Upper lobe of right lung (tissue), 1 donor: ENCODE data around the gene UGDH. TPM values are rescaled to one million over a fixed set of nuclear protein-coding genes. Genes with fewer than 3 reads are reported as not detected.

Source experiments
- ATAC-seq: fragments of 200-7000 bp; cut with Tn5 transposase; one replicate; pipeline ENCODE4 v1.9.1; 2020; ENCODE audit warnings: mild to moderate bottlenecking, moderate library complexity
- DNase-seq: peaks from one replicate; pipeline ENCODE4 v3.0.0-alpha.2; 2020
- H3K27ac ChIP-seq: fragments of 200-600 bp; one replicate; pipeline ENCODE4 v1.8.0; 2022
- H3K27me3 ChIP-seq: fragments of 200-600 bp; one replicate; pipeline ENCODE4 v1.8.0; 2022; ENCODE audit warnings: mild to moderate bottlenecking
- H3K36me3 ChIP-seq: fragments of 200-600 bp; one replicate; pipeline ENCODE4 v1.8.0; 2022
- H3K4me1 ChIP-seq: fragments of 200-600 bp; one replicate; pipeline ENCODE4 v1.8.0; 2022
- H3K4me3 ChIP-seq: fragments of 200-600 bp; one replicate; pipeline ENCODE4 v1.8.0; 2022; ENCODE audit warnings: mild to moderate bottlenecking
- H3K9me3 ChIP-seq: fragments of 200-600 bp; one replicate; pipeline ENCODE4 v1.8.0; 2022
- intact Hi-C: fragments of 100-400 bp; cut with DNase I; formaldehyde crosslinking; loops from one replicate; pipeline ENCODE4 v1.11.0; 2022
- total RNA-seq: library from RNA; stranded (reverse); fragmentation: NEBNext Ultra II Directional; extraction: Animal tissue kit (Norgen Biotek cat#: 25700); gene quantifications from one replicate; pipeline ENCODE4 v1.2.1, GENCODE V29; 2021
- TF ChIP-seq, protein P1 (sequence below): fragments of 200-600 bp; IDR thresholded peaks from one replicate; pipeline ENCODE4 v1.8.0; 2022; ENCODE audit warnings: antibody characterized with exemption
- donor health status: DM: no; HTN: yes; CAD: no; lungs with severe emphysema.

The UGDH gene
- total RNA-seq, 1 donor from 2014 or later = 55.2 TPM

DNA sequence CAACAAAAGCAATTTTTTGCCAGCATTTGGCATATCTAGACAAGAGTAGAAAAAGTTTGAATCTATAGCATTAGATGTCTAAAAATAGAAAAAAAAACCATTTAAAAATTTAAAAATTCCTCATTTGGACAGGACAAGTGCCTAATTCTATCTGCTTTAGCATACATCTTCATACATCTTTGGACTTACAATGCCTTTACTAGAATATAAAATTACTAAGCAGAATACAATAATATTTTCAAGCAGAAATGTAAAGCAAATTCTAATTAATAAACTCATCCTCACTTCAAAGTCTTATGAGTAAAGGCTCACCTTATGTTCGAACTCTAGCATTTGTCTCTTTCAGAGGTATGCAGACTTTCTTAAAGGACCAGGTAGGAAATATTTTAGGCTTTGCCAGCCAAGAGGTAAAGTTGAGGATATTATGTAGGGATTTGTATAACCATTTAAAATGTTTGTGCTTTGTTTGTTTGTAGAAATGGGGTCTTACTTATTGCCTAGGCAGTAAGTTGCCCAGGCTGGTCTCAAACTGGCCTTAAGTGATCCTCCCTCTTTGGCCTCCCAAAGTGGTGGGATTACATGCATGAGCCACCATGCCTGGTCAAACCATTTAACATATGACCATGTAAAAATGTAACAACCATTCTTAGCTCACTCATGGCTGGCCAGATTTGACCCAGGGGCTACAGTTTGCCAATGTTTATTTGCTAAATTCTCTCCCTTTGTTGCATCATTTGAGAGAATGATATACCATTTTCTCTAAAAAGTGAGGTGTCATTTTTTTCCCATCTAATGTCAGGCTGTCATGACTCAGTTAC is 29.1 kb downstream of the UGDH start:
- TF ChIP-seq, protein P1, sequence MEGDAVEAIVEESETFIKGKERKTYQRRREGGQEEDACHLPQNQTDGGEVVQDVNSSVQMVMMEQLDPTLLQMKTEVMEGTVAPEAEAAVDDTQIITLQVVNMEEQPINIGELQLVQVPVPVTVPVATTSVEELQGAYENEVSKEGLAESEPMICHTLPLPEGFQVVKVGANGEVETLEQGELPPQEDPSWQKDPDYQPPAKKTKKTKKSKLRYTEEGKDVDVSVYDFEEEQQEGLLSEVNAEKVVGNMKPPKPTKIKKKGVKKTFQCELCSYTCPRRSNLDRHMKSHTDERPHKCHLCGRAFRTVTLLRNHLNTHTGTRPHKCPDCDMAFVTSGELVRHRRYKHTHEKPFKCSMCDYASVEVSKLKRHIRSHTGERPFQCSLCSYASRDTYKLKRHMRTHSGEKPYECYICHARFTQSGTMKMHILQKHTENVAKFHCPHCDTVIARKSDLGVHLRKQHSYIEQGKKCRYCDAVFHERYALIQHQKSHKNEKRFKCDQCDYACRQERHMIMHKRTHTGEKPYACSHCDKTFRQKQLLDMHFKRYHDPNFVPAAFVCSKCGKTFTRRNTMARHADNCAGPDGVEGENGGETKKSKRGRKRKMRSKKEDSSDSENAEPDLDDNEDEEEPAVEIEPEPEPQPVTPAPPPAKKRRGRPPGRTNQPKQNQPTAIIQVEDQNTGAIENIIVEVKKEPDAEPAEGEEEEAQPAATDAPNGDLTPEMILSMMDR = no peak
- no peak overlapping the region for H3K27ac ChIP-seq
- DNase-seq (no peak), ATAC-seq (no peak)
- peaks cover 50% of the 10 kb centered on the region for H3K36me3 ChIP-seq
- no peaks in the 10 kb centered on the region for H3K27me3 ChIP-seq
- H3K9me3 ChIP-seq = no peaks in the 10 kb centered on the region
- H3K4me1 ChIP-seq = no peaks in the 10 kb centered on the region
- intact Hi-C loops = no loop called here
- H3K4me3 ChIP-seq = no peak overlapping the region

DNA sequence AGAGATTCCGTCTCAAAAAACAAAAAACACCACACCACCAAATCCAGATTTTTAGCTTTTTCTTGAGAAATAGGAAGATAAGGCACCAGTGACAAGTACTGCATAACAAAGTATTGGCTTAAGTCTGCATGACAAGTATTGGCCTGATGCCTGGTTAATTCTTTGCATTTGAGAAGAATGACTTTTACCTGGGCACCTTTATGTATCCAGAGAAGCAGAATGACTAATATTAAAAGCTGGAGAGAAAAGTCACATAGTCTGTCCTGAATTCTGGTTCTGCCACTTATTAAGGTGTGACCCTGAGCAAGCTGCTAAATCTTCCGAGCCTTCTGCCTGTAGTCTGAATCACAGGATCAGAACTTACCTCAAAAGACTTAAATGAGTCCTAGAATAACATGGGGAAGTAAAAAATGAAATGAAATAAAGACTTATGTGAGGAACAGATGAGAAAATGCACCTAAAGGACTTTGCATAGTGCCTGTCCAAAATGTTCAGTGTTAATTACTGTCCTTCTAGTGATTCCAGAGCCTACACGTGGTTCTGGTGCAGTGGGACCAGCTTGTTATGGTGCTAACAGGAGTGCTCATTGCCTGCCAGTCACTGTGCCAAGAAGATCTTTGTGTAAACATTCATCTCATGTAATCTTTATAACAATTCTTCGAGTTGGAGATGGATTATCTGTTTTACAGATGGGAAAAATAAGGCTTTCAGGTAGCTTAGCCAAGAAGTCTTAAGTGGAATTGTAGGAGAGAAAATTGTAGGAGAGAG is 31.6 kb downstream of the UGDH start:
- peaks cover 25% of the 10 kb centered on the region for H3K36me3 ChIP-seq

DNA sequence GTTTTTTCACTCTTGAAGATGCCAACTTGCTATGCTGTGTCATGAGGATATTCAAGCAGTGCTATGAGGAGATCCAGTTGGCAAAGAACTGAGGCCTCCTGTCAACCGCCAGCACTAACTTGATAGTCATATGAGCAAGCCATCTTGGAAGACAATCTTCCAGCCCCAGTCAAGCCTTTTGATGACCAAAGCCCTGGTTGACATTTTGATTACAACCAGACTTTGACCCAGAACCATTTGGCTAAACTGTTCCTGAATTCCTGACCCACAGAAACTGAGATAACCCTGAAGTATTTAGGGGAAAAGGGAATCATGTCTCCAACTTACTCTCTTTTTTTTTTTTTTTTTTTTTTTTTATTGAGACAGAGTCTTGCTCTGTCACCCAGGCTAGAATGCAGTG is 32.9 kb downstream of the UGDH start:
- Histone ChIP-seq H3K4me1 (no peaks in the 10 kb centered on the region), H3K27ac (no peak overlapping the region), H3K9me3 (no peaks in the 10 kb centered on the region), H3K36me3 (peaks cover 13% of the 10 kb centered on the region), H3K27me3 (no peaks in the 10 kb centered on the region), H3K4me3 (no peak overlapping the region)
- DNase-seq (no peak), ATAC-seq (no peak)
- intact Hi-C loops = no loop called here
- TF ChIP-seq, protein P1 = no peak

More for the DNA sequence above, 31.6 kb downstream of the UGDH start:
- TF ChIP-seq, protein P1 = no peak
- Histone ChIP-seq H3K27ac (no peak overlapping the region), H3K4me3 (no peak overlapping the region), H3K27me3 (no peaks in the 10 kb centered on the region), H3K4me1 (no peaks in the 10 kb centered on the region), H3K9me3 (no peaks in the 10 kb centered on the region)
- intact Hi-C loops = no loop called here
- ATAC-seq (no peak), DNase-seq (no peak)

DNA sequence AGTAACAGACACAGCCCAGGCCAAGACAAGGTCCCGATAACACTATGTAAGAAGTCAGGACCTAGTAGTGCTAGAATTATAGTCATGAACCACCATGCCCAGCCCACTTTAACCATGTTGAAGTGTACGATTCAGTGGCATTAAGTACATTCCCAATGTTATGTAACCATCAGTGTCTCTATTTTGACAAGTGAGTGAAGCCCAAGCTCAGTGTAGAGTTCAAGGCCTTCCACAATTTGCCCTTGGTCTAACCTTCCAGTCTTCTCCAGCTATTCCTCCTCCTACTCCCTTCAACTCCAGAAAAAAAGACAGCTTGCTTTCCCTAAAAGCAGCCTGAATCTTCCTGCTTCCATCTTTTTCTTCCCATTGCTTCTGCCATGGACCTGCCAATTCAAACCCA is 36.9 kb downstream of the UGDH start:
- no peaks in the 10 kb centered on the region for H3K4me1 ChIP-seq
- no peaks in the 10 kb centered on the region for H3K36me3 ChIP-seq
- intact Hi-C loops = no loop called here
- H3K9me3 ChIP-seq = no peaks in the 10 kb centered on the region
- no peak overlapping the region for H3K27ac ChIP-seq
- H3K27me3 ChIP-seq = no peaks in the 10 kb centered on the region
- TF ChIP-seq, protein P1 = no peak
- no peak overlapping the region for H3K4me3 ChIP-seq
- ATAC-seq = no peak
- DNase-seq = no peak

DNA sequence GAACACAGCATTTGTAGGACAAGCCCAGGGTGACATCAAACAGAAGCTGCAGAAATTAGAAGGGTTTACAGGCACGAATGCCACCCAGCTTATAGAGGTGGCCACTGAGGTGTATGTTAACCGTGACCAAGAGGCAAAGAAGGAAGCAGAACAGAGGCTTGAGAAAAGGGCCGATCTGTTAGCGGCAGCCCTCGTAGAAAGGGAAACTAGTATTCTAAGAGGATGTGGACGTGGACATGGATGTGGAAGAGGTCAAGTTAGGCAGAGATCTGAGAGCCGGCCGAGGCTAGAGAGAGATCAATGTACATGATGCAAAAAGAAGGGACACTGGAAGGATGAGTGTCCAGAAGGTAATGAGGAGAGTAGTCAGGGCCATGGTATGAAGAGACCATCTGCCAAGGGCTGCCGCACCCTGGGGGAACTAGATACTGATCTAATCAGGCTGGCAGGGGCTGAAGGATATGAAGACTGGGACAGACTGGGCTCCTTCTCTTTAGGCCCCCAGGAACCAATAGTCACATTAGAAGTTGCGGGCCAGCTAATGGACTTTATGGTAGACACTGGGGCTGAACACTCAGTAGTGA is 40.9 kb downstream of the UGDH start:
- intact Hi-C loops = no loop called here
- ATAC-seq = peak; percentile 64
- TF ChIP-seq, protein P1 = no peak
- Histone ChIP-seq H3K9me3 (no peaks in the 10 kb centered on the region), H3K36me3 (no peaks in the 10 kb centered on the region), H3K4me3 (no peak overlapping the region), H3K4me1 (no peaks in the 10 kb centered on the region), H3K27me3 (no peaks in the 10 kb centered on the region), H3K27ac (no peak overlapping the region)
- no peak for DNase-seq
